M059J (cell line): Measurements from ENCODE around the gene PEMT. TPM values are rescaled to one million over a fixed set of nuclear protein-coding genes. Genes with fewer than 3 reads are reported as not detected.

Experiments
- DNase-seq: peaks from one replicate; pipeline ENCODE4 v3.0.0-alpha.2; 2012; ENCODE audit warnings: low read depth
- total RNA-seq: library from RNA; depleted of rRNA; stranded (reverse); fragments of >200 nt; shearing (Covaris generic); gene quantifications from 2 replicates; pipeline ENCODE4 v1.2.3, GENCODE V29; 2014

PEMT gene
- total RNA-seq, 1 experiment from 2014 or later, result 41.5 TPM

DNA sequence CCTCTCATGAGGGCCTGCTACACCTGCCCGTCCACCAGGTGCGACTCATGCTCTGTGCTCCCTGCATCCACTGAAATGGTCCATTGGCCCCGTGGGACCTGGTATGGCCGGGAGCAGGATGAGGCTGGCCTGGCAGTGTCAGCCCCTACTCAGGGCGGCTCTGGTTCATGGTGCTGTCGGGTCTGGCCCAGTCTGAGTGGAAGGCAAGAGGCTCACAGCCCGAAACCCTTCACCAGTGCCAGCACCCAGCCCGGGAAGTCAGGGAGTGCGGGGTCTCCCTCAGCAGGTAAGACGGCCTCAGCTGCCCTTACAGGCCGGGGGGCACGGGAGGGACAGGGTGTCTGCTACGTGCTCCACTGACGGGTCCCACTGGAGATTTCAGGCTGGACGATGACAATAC, 54.8 kb downstream of the PEMT start:
- DNase-seq, result no peak

DNA sequence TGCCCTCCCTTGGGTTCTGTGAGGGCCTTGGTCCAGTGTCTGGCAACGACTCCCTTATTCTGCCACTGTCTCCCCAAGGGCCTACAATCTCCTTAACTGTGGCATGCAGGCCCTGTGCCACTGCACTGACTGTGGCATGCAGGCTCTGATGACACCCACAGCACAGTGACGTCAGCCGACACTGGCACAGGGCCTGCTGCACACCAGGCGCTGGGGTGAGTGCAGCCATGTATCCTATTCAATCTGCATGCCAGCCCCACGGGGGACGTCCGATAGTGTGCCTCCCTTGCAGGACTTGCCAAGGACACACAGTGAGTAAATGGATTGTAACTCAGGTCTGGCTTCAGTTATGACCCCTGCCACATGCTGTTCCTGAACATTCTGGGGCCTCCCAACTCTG, 55.6 kb downstream of the PEMT start:
- no peak for DNase-seq

DNA sequence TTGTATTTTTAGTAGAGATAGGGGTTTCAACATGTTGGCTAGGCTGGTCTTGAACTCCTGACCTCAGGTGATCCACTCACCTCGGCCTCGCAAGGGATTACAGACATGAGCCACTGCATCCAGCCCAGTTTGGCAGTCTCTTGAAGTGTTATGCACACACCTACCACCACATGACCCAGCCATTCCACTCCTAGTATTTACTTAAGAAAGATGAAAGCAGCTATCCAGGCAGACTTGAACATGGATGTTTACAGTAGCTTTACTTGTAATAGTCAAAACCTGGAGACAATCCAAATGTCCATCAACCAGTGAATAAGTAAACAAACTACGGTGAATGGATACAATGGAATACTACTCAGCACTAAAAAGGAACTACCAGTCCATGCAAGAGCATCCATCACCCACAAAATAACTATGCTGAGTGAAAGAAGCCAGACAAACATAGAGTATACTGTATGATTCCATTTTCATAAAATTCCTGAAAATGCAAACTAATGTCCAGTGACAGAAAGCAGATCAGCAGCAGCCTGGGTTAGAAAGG, 57.5 kb downstream of the PEMT start:
- peak; percentile 15 for DNase-seq

GRCh38 chr17:17532991-17533390, 58.5 kb downstream of the PEMT start:
- DNase-seq, result no peak

DNA sequence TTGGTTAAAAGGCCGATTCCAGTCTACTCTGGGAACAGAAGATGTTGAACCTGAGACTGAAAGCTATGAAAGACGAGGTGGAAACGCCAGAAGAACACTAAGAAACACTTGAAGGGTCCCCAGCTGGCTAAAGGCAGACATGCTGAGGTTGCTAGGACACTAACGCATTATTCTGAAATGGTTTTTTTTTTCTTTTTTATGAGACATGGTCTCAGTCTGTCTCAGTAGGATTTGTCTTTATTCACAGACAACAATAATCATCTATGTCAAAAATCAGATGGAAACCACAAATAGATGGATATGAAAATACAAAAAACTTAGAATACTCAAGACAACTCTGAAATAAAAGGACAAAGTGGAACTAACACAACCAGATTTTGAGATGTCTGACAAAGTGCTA, 60.4 kb downstream of the PEMT start:
- no peak for DNase-seq

- DNase-seq, result no peak
Measured at GRCh38 chr17:17528696-17529652, 62.5 kb downstream of the PEMT start.

DNA sequence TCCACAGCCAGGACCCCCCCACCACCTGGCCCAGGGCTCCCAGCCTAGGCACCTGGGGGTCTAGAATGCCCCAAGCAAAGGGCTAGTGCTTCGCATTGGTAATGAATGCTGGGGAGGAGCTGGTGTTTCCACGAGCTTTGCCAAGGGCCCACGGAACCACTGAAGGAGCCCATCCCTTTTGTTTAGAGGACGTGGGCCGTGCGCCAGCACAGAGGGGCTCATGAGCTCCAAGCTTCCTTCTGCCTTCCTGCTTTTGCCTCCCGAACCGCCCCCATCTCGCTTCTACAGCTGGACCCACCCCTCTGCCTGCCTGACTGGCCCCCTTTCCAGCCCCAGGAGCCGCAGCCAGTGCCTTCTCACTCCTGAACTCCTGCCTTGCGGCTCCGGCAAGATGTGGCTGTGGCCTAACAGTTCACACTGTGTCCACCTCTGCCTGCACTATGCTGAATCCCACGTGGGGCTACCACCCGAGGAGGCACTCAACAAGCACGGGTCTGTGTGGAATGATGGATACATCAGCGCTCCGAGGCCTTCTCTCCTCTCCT, 63.5 kb downstream of the PEMT start:
- no peak for DNase-seq

- no peak for DNase-seq
Measured at GRCh38 chr17:17527534-17527933, 64.0 kb downstream of the PEMT start.

DNA sequence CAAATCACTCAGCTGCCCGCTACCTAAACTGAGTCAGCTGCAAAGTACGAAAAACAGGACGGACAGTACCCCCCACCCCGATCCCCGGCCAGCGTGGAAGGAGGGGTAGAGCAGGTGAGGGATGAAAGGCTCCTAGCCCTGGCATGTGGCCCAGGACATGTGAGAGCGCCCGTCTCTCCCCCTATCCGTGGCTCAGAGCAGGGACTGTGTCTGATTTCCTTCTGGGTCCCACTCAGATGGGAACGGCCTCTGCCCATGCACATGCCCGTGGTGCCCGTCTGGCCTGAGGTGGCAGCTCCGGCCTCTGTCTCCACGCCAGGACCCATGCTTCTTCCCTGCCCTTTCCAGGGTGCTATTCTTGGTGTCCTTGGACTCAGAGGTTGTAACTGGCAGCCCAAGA, 65.1 kb downstream of the PEMT start:
- DNase-seq, result no peak

- no peak for DNase-seq
Measured at GRCh38 chr17:17525956-17526355, 65.6 kb downstream of the PEMT start.

DNA sequence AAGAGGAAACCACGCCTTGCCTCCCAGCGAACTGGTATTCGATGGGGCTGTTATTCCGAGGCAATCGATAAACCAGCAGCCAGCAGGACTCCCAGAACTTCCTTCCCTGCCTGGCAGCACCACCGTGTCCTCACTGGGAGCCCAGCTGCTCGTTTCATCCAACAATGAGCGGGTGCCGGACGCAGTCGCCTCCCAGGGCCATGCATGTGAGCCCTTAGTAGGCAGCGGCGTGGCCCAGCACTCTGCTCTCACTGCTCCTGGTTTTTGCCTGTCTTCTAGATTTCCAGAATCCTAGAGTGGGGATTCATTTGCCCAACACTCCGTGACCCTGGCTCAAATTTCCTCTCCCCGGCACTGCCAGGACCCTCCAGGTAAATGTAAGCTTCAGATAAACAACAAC, 66.2 kb downstream of the PEMT start:
- no peak for DNase-seq

DNA sequence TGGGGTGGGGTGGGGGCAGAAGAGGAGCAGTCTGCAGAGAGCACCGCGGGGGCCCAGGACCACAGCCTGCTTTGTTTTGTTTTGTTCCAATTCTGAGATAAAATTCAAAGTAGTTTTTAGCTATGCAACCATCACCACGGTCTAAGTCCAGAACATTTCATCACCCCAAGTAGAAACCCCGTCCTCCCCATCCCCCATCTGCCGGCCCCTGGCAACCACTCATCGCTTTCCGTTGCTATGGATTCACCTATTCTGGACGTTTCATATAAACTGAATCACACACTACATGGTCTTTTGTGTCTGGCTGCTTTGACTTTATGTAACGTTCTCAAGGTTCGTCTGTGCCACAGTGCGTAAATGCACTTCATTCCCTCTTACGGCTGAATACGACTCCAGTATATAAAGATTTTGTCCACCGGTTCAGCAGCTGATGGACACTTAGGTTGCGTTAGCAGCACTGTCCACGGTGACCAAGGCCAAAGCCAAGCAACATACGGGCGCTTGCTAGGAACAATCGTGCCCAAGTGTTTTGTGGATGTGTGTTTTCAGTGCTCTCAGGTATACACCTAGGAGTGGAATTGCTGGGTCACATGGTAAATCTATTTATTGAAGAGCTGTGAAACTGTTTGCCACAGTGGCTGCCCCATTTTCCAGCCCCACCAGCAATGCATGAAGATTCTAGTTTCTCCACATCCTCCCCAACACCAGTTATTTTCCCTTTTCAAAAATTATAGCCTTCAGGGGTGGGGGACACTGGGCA, 67.6 kb downstream of the PEMT start:
- DNase-seq, result no peak

DNA sequence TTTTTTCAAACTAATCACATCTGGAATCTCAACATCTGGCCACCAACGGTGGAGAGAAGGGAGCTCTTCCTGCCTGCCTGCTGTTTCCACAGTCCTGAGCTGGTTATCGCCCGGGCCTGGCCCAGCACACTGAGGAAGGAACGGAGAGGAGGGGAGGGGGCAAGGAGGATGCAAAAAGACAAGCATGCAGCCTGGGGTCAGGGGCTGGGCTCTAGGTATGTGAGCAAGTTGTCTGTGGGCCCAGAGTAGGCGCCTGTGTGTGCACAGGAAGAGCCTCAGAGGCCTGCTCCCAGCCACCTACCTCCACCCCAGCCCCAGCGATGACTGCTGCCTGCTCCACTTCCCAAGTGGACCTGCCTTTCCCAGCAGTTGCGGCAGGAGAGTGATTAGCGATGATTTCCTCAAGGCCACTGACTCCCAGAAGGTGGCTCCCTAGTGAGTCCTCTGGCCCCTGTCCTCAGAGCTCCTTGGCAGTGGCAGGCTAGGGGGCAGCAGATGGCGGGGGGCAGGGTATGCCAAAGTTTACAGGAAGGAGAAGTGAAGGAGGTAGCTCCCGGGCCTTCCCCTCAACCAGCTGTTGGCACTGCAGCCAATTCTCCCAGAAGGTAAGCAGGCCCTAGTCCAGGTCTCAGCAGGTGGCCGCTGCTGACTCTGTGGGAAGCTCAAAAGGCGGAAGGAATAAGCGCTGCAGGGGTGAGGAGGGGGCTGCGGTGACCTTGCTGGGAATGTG, 68.3 kb downstream of the PEMT start:
- DNase-seq, result no peak

GRCh38 chr17:17520599-17521232, 70.8 kb downstream of the PEMT start:
- no peak for DNase-seq

GRCh38 chr17:17519886-17520285, 71.6 kb downstream of the PEMT start:
- no peak for DNase-seq

DNA sequence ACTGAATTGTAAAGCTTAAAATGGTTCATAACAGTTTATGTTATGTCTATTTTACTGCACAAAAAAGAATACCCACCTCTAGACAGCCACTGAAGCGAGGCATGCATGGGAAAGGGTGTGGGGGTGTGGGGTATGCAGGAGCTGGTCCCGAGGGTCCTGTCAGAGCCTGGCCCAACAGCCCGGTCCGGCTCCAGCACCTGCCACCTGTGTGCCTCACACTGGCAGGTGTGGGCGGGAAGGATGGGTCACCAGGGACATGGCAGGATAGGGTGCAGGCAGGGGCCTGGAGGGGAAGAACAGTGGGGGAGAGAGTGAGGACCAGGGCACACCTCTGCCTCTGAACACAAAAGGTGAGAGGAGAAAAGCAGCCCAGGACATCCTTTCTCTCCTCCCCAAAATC, 72.6 kb downstream of the PEMT start:
- no peak for DNase-seq

DNA sequence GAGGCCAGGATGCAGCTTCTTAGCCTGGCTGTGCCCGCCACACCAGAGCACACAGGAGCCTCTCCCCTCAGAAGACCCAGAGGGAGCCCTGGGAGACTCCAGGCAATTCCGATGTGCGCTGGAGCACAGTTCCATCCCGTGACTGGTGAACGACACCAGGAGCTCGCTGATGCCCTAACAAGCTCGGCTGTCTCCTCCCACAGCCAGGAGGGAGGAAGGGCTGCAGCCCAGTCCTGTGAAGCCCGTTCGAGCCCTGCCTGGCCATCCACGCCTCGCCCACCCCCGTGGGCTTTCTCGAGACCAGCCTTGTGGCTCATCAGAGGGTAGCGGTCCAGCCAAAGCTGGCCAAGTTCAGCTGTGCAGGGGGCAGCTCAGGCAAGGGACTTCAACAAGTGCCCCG, 73.5 kb downstream of the PEMT start:
- no peak for DNase-seq

DNA sequence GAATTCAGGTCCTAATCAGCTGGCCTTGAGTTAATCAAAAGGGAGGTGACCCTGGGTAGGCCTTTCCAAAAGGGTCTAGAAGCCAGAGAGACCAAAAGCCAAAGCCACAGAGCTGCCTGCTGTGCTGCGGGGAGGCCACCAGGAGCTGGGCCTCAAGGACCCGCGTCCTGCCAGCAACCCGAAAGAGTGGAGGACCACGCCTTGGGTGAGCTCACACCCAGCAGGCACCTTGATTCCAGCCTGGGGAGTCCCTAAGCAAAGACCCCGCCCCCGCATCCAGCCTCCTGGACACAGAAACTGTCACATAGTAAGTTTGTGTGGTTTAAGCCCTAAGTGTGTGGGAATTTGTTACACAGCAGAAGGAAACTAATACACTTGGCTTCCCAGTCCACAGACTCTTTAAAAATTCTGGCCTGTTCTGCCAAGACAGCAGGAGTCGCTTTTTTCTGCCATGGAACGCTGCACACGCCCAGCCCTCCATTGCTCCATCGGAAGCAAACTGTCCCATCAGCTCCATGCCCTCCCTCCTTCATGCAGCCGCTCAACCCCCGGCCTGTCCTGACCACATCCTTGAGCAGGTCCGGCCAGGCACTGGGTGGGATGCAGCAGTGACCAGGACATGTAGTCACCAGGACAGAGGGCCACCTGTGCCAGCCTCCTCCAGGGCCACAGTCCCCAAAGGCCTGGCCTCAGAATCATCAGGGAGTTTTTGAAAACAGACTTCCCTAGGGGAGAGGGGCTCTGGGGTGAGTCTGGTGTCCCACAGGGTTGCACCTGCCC, 74.4 kb downstream of the PEMT start:
- DNase-seq, result no peak

DNA sequence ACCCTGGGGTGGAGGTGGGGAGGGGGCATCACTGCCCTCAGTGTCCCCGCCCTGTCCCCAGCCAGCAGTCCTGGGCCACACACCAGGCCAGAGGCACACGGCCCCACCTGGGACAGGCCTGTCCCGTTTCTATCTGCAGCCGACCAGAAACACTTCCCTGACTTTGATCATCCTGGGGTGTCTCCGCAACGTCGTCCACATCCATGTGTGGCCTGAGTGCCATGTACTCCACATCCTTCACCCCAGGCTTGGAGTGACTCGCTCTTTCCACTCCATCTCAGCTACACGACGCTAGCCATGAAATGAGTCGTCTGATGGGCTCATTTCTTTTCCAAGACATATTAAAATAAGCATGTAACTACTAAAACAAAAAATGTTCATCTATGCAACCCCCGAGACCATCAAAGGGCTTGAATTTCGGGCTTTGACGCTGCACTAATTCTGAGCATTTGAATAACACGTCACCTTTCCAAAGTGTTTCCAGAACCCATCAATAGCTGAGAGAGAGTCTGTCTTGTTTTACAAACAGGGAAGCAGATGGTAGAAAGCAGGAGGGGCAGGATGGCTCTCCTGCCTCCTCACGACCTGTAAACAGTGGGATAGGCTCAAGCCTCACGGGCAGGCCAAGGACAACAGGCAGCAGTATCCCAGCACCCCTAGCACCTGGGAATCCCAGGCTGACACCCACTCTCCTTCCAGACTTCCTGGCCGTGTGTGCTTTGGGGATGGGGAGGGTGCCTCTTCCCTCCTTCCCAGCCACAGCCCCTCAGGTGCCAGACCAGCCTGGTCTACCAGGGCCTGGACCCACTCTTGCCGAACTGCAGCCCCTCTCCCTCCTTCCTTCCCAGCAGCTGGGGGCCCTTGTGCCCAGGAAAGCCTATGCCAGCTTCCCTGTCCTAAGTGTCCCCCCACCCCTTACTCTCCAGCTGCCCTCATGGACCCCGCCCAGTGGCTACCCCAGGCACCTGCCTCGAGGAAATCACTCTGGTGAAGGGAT, 75.3 kb downstream of the PEMT start:
- peak; percentile 90 for DNase-seq
